Measurements from ENCODE around the gene SDK2.

The SDK2 gene

DNA sequence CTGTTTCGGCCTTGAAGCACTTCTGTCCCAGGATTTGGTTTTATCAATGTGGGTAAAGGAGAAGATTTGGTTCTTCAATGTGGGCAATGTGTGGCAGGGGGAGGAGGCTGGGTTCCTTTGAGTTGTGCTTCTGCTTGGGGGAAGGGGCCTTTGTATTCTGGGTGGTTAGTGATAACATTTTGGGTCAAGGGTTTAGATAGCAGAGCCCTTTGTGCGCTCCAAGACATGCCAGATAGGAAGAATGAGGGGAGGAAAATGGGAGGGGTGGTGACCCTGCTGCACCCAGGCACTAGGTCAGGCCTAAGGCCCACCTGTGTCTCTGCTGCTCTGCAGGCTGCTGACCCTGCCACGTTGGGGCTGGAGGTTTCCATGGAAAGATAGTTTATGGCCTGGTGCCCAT, 292.5 kb downstream of the SDK2 start:
- H3K4me3 ChIP-seq (ENCODE audit: low read length) = no peak overlapping the region
- TF ChIP-seq, protein P1, sequence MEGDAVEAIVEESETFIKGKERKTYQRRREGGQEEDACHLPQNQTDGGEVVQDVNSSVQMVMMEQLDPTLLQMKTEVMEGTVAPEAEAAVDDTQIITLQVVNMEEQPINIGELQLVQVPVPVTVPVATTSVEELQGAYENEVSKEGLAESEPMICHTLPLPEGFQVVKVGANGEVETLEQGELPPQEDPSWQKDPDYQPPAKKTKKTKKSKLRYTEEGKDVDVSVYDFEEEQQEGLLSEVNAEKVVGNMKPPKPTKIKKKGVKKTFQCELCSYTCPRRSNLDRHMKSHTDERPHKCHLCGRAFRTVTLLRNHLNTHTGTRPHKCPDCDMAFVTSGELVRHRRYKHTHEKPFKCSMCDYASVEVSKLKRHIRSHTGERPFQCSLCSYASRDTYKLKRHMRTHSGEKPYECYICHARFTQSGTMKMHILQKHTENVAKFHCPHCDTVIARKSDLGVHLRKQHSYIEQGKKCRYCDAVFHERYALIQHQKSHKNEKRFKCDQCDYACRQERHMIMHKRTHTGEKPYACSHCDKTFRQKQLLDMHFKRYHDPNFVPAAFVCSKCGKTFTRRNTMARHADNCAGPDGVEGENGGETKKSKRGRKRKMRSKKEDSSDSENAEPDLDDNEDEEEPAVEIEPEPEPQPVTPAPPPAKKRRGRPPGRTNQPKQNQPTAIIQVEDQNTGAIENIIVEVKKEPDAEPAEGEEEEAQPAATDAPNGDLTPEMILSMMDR (conservative IDR thresholded peaks at IDR 0.05; ENCODE audit: low read depth, low read length) = no peak
- no peak for DNase-seq (ENCODE audit: low read depth)

DNA sequence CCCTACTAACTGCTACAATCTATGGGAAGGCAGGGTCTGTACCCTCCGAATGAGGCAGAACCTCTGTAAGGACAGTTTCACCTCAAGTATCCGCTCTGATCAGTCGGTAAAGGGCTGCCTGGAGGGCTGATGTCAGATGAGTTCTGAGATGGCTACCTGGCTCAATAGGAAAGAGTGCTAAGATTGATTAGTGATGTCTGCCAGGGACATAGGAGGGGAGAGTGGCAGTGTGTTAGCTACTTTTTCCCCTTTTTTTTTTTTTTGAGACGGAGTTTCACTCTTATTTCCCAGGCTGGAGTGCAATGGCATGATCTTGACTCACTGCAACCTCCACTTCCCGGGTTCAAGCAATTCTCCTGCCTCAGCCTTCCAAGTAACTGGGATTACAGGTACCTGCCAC, 293.4 kb downstream of the SDK2 start:
- no peak for DNase-seq (ENCODE audit: low read depth)
- no peak overlapping the region for H3K4me3 ChIP-seq (ENCODE audit: low read length)
- TF ChIP-seq, protein P1 (conservative IDR thresholded peaks at IDR 0.05; ENCODE audit: low read depth, low read length) = no peak

- DNase-seq (ENCODE audit: low read depth) = no peak
- TF ChIP-seq, protein P1 (conservative IDR thresholded peaks at IDR 0.05; ENCODE audit: low read depth, low read length) = no peak
- H3K4me3 ChIP-seq (ENCODE audit: low read length) = no peak overlapping the region
Observed at GRCh38 chr17:73349647-73350046, 294.6 kb downstream of the SDK2 start.

DNA sequence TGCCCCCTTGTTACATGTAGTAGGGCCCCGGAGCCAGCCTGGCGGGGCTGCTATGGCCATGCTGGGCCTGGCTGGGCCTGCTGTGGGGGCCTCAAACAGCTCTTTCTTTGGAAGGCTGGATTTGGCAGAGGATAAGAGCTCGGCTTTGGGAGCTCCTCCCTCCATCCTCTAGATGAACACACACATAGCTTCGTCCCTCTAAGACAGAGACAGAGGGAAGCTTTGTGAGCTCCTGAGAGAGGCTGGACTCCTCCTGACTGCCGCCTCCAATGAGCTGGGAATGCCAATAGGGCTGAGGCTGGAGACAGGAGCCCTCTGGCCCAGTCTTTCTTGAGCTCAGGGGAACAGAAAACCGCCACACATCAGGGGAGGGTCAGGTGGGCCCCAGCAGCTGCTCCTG, 295.1 kb downstream of the SDK2 start:
- TF ChIP-seq, protein P1 (conservative IDR thresholded peaks at IDR 0.05; ENCODE audit: low read depth, low read length) = no peak
- no peak for DNase-seq (ENCODE audit: low read depth)
- H3K4me3 ChIP-seq (ENCODE audit: low read length) = no peak overlapping the region

DNA sequence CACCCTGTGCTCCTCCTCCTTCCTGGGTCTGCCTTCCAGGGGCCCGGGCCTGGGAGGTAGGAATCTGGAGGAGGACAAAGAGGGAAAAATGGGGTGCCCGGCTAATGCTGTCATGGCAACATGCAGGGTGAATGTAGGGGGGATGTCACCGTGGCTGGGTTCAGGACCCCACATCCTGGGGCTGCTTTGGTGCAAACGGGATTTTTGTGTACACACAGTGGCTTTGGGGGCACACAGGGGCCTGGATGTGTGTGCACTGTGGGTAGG, 295.5 kb downstream of the SDK2 start:
- no peak overlapping the region for H3K4me3 ChIP-seq (ENCODE audit: low read length)
- DNase-seq (ENCODE audit: low read depth) = no peak
- TF ChIP-seq, protein P1 (conservative IDR thresholded peaks at IDR 0.05; ENCODE audit: low read depth, low read length) = no peak

GRCh38 chr17:73348018-73348828, 296.0 kb downstream of the SDK2 start:
- TF ChIP-seq, protein P1 (conservative IDR thresholded peaks at IDR 0.05; ENCODE audit: low read depth, low read length) = no peak
- DNase-seq (ENCODE audit: low read depth) = no peak
- no peak overlapping the region for H3K4me3 ChIP-seq (ENCODE audit: low read length)

GRCh38 chr17:73347351-73347750, 296.9 kb downstream of the SDK2 start:
- H3K4me3 ChIP-seq (ENCODE audit: low read length) = no peak overlapping the region
- no peak for DNase-seq (ENCODE audit: low read depth)
- TF ChIP-seq, protein P1 (conservative IDR thresholded peaks at IDR 0.05; ENCODE audit: low read depth, low read length) = no peak
